GM12878 (cell line): ENCODE results near the gene CHPT1. TPM values are rescaled to one million over a fixed set of nuclear protein-coding genes. Genes with fewer than 3 reads are reported as not detected.

Source experiments
- ATAC-seq: fragments of 200-7000 bp; cut with Tn5 transposase; 3 replicates; pipeline ENCODE4 v1.9.1; 2020; ENCODE audit warnings: mild to moderate bottlenecking, moderate library complexity
- Bru-seq: library from RNA; stranded (reverse); fragments of 400-500 nt; gene quantifications from one replicate; lab custom pipeline; 2021; lab: Mats Ljungman, UMichigan
- BruChase-seq, 2 experiments: library from RNA; stranded (reverse); fragments of 400-500 nt; gene quantifications; one replicate each; lab custom pipeline; 2021; lab: Mats Ljungman, UMichigan
- BruUV-seq: library from RNA; stranded (reverse); fragments of 400-500 nt; replicated peaks from 2 replicates; lab custom pipeline; 2021; lab: Mats Ljungman, UMichigan
- CTCF ChIA-PET: fragments of 300-600 bp; sonication (Branson Sonifier 250); formaldehyde crosslinking; extraction: SDS; loops from one replicate; lab custom pipeline; 2021; ENCODE audit warnings: inconsistent platforms; lab: Yijun Ruan, JAX
- POLR2A ChIA-PET: fragments of 350-600 bp; formaldehyde crosslinking; extraction: SDS; loops from one replicate; lab custom pipeline; 2021; ENCODE audit warnings: inconsistent platforms; lab: Charles Lee
- RAD21 ChIA-PET: fragments of 300-600 bp; sonication (Branson Sonifier 250); formaldehyde crosslinking; loops from one replicate; lab custom pipeline; 2023; ENCODE audit warnings: antibody characterized with exemption; ENCODE audit not compliant: unreplicated experiment; lab: Charles Lee
- SMC1A ChIA-PET: fragments of 300-600 bp; sonication (Branson Sonifier 250); formaldehyde crosslinking; loops from one replicate; lab custom pipeline; 2023; ENCODE audit not compliant: unreplicated experiment, uncharacterized antibody; lab: Charles Lee
- DNase-seq: peaks from one replicate; pipeline ENCODE4 v3.0.0-alpha.2; 2011; ENCODE audit warnings: low read depth, low spot score
- FAIRE-seq: peaks from 3 replicates; lab custom pipeline; 2011; peaks lifted over from hg19 to GRCh38; lab: Jason Lieb, UNC
- H2AFZ ChIP-seq: 2 replicates; pipeline ENCODE4 v1.6.0; 2011; ENCODE audit warnings: low read depth, low read length, control low read depth; ENCODE audit not compliant: control insufficient read depth
- H3K27ac ChIP-seq: 2 replicates; pipeline ENCODE4 v1.5.1; 2011; ENCODE audit warnings: control low read depth; ENCODE audit not compliant: control insufficient read depth, insufficient read depth
- H3K27me3 ChIP-seq, 2 experiments: replicated peaks in 1 of 2; 2 replicates each; pipeline versions ENCODE4 v1.6.0 to v1.6.1; 2011; ENCODE audit warnings: low read length in 1 of 2; ENCODE audit not compliant: control insufficient read depth in 2 of 2, insufficient read depth in 2 of 2
- H3K36me3 ChIP-seq, 2 experiments: 2 replicates each; pipeline ENCODE4 v1.5.1; 2011; ENCODE audit warnings: low read length in 1 of 2; ENCODE audit not compliant: control insufficient read depth in 2 of 2, insufficient read depth in 2 of 2
- H3K4me1 ChIP-seq: 2 replicates; pipeline ENCODE4 v1.6.1; 2011; ENCODE audit warnings: mild to moderate bottlenecking, low read length, moderate library complexity, mixed read lengths; ENCODE audit not compliant: control insufficient read depth, insufficient read depth
- H3K4me2 ChIP-seq: 2 replicates; pipeline ENCODE4 v1.6.0; 2011; ENCODE audit warnings: control low read depth; ENCODE audit not compliant: control insufficient read depth, insufficient read depth
- H3K4me3 ChIP-seq: fragments of 200-600 bp; sonication (generic); 2 replicates; pipeline ENCODE4 v1.5.1; 2016
- H3K79me2 ChIP-seq: 2 replicates; pipeline ENCODE4 v1.6.0; 2011; ENCODE audit warnings: low read length; ENCODE audit not compliant: control insufficient read depth, insufficient read depth
- H3K9ac ChIP-seq: 2 replicates; pipeline ENCODE4 v1.8.0; 2011; ENCODE audit warnings: low read length, control low read depth, mixed read lengths; ENCODE audit not compliant: control insufficient read depth, insufficient read depth
- H3K9me3 ChIP-seq: replicated peaks from 3 replicates; pipeline ENCODE4 v1.5.1; 2011; ENCODE audit warnings: mild to moderate bottlenecking, low read length; ENCODE audit not compliant: control insufficient read depth, insufficient read depth
- H4K20me1 ChIP-seq: 2 replicates; pipeline ENCODE4 v1.6.0; 2011; ENCODE audit not compliant: control insufficient read depth, insufficient read depth
- BHLHE40 ChIP-seq, 2 experiments: fragments of 450-650 bp in 1 of 2; IDR thresholded peaks; 2 replicates each; pipeline ENCODE4 v1.6.1; 2011 to 2017; ENCODE audit warnings: low read depth in 2 of 2, borderline replicate concordance in 1 of 2, improper control_type of control experiment in 1 of 2, low read length in 1 of 2, mild to moderate bottlenecking in 1 of 2
- JUND ChIP-seq: IDR thresholded peaks from 2 replicates; pipeline ENCODE4 v1.6.1; 2012; ENCODE audit warnings: low read depth, mild to moderate bottlenecking, low read length, improper control_type of control experiment, moderate library complexity
- MXI1 ChIP-seq: fragments of 150-350 bp; IDR thresholded peaks from 2 replicates; pipeline ENCODE4 v1.6.1; 2011; ENCODE audit warnings: low read depth, mild to moderate bottlenecking, inconsistent platforms, low read length, improper control_type of control experiment
- NFIC ChIP-seq: IDR thresholded peaks from 2 replicates; pipeline ENCODE4 v1.6.1; 2012; ENCODE audit warnings: low read depth, mild to moderate bottlenecking, inconsistent platforms, low read length, moderate library complexity
- NFYB ChIP-seq: IDR thresholded peaks from 2 replicates; pipeline ENCODE4 v1.6.1; 2011; ENCODE audit warnings: low read depth, mild to moderate bottlenecking, low read length, improper control_type of control experiment, moderate library complexity; ENCODE audit not compliant: insufficient read depth
- NR2F1 ChIP-seq: fragments of 450-650 bp; conservative IDR thresholded peaks from 2 replicates; pipeline ENCODE4 v1.6.1; 2017; ENCODE audit warnings: mild to moderate bottlenecking
- PAX5 ChIP-seq: IDR thresholded peaks from 2 replicates; pipeline ENCODE4 v1.6.1; 2011; ENCODE audit warnings: low read depth, low read length, borderline replicate concordance
- PML ChIP-seq: IDR thresholded peaks from 2 replicates; pipeline ENCODE4 v1.6.1; 2012; ENCODE audit warnings: low read length, inconsistent platforms
- POLR2A ChIP-seq: IDR thresholded peaks from 2 replicates; pipeline ENCODE4 v1.6.1; 2011; ENCODE audit warnings: low read depth, mild to moderate bottlenecking, low read length
- SMARCA5 ChIP-seq: fragments of 450-650 bp; IDR thresholded peaks from 2 replicates; pipeline ENCODE4 v1.6.1; 2017; ENCODE audit warnings: mild to moderate bottlenecking
- SMC3 ChIP-seq: IDR thresholded peaks from 2 replicates; pipeline ENCODE4 v1.6.1; 2011; ENCODE audit warnings: low read length, improper control_type of control experiment, borderline replicate concordance
- TCF12 ChIP-seq: IDR thresholded peaks from 2 replicates; pipeline ENCODE4 v1.6.1; 2011; ENCODE audit warnings: low read depth, mild to moderate bottlenecking, low read length
- WRNIP1 ChIP-seq: IDR thresholded peaks from 2 replicates; pipeline ENCODE4 v1.6.1; 2011; ENCODE audit warnings: low read depth, low read length, improper control_type of control experiment, borderline replicate concordance
- ZNF207 ChIP-seq: fragments of 450-650 bp; IDR thresholded peaks from 2 replicates; pipeline ENCODE4 v1.6.1; 2014; ENCODE audit warnings: antibody characterized with exemption, mild to moderate bottlenecking, borderline replicate concordance
- ZNF24 ChIP-seq: fragments of 450-650 bp; IDR thresholded peaks from 2 replicates; pipeline ENCODE4 v1.6.1; 2017; ENCODE audit warnings: antibody characterized with exemption, mild to moderate bottlenecking
- ZSCAN29 ChIP-seq: fragments of 450-650 bp; IDR thresholded peaks from 2 replicates; pipeline ENCODE4 v1.6.1; 2017; ENCODE audit warnings: mild to moderate bottlenecking, moderate library complexity
- WGBS: methylation state at CpG from one replicate; pipeline ENCODE4 v1.1.6; 2016; ENCODE audit warnings: low lambda C conversion rate; ENCODE audit not compliant: insufficient replicate concordance, insufficient coverage; ENCODE audit errors: missing lambda C conversion rate; 5-methylcytosine and 5-hydroxymethylcytosine counted together
- in situ Hi-C: fragments of 300-500 bp; cut with MboI; formaldehyde crosslinking; loops from 9 replicates; pipeline ENCODE4 v1.14.3; 2018; ENCODE audit warnings: mixed read lengths
- intact Hi-C: fragments of 100-400 bp; cut with micrococcal nuclease; formaldehyde crosslinking; loops from one replicate; pipeline ENCODE4 v1.14.2; 2022; ENCODE audit not compliant: unreplicated experiment
- long read RNA-seq, 2 experiments: library from polyadenylated mRNA; unstranded; transcript quantifications; one replicate each; pipeline ENCODE4 v2.0.0, GENCODE V29; 2019 to 2020
- polyA minus RNA-seq, 3 experiments: library from RNA; depleted of rRNA, polyadenylated mRNA; stranded (reverse); fragments of >200 nt; gene quantifications; 2 replicates each; pipeline ENCODE4 v1.2.3, GENCODE V29; 2011
- polyA plus RNA-seq, 11 experiments: library from polyadenylated mRNA; depleted of rRNA in 4 of 11; unstranded in 6 of 11; stranded (reverse) in 5 of 11; fragments of >200 nt; fragmentation: Nextera tagmentation in 4 of 11; fragmentation: Illumina TruSeq in 1 of 11; extraction: Ambion mirVana in 4 of 11; extraction: Trizol in 1 of 11; gene quantifications; 1 replicate in 1 of 11; 2 replicates in 10 of 11; pipeline versions ENCODE4 v1.2.1 to v1.2.3, GENCODE V29; 2011 to 2016; ENCODE audit warnings: inconsistent platforms in 2 of 11, missing spikeins in 2 of 11, low read depth in 1 of 11
- total RNA-seq, 4 experiments: library from RNA; depleted of rRNA in 3 of 4; stranded (reverse); fragments of >200 nt in 3 of 4; fragmentation: Illumina TruSeq in 1 of 4; extraction: Trizol in 1 of 4; gene quantifications; 2 replicates each; pipeline versions ENCODE4 v1.2.1 to v1.2.3, GENCODE V29; 2013 to 2021
- TF ChIP-seq, protein P1 (sequence below): fragments of 450-650 bp; IDR thresholded peaks from 2 replicates; pipeline ENCODE4 v1.6.1; 2016; ENCODE audit warnings: mild to moderate bottlenecking
- TF ChIP-seq, protein P2 (sequence below): fragments of 450-650 bp; IDR thresholded peaks from 2 replicates; pipeline ENCODE4 v1.6.1; 2018; ENCODE audit warnings: mild to moderate bottlenecking, low read depth, moderate library complexity; ENCODE audit not compliant: partially characterized antibody

CHPT1 gene
- 5.9 and 11.6 TPM in 2 replicates for total RNA-seq (2013; cell fraction: nucleolus; rRNA removed)
- 6.8 and 8.4 TPM in 2 replicates for total RNA-seq (2014; rRNA removed)
- total RNA-seq (2014; rRNA removed; fragmentation: Illumina TruSeq; extraction: Trizol) = 3.6 and 4.1 TPM in 2 replicates
- total RNA-seq (2021) = 5.2 and 5.3 TPM in 2 replicates
- 4.5 TPM for polyA plus RNA-seq (2011; ENCODE audit: low read depth)
- 4.3 and 4.9 TPM in 2 replicates for polyA plus RNA-seq (2011; rRNA removed)
- polyA plus RNA-seq (2011; cell fraction: cytosol; rRNA removed) = 1.8 and 2.3 TPM in 2 replicates
- 2.6 and 3.1 TPM in 2 replicates for polyA plus RNA-seq (2011; cell fraction: nucleus; rRNA removed)
- polyA plus RNA-seq (2012) = 8.0 and 10.0 TPM in 2 replicates
- 2.7 and 3.4 TPM in 2 replicates for polyA plus RNA-seq (2014; fragmentation: Illumina TruSeq; extraction: Trizol)
- polyA plus RNA-seq (2014; fragmentation: Nextera tagmentation; extraction: Ambion mirVana) = 1 to 10 TPM in 1 of 2 experiments, under 1 TPM in 1; 0.85 to 1.7 TPM
- polyA plus RNA-seq (2014; rRNA removed) = 4.3 and 4.5 TPM in 2 replicates
- polyA plus RNA-seq (2016; fragmentation: Nextera tagmentation; extraction: Ambion mirVana) = 10 to 100 TPM in 1 of 2 experiments, 1 to 10 TPM in 1; 1.5 to 10.2 TPM
- polyA minus RNA-seq (2011; rRNA and poly(A)+ RNA removed) = 1.2 and 2.4 TPM in 2 replicates
- polyA minus RNA-seq (2011; cell fraction: cytosol; rRNA and poly(A)+ RNA removed) = 0.94 and 3.0 TPM in 2 replicates
- 4.6 and 7.3 TPM in 2 replicates for polyA minus RNA-seq (2011; cell fraction: nucleus; rRNA and poly(A)+ RNA removed)
- percentile 71 among the genes with signal in this experiment for Bru-seq, nascent RNA
- BruChase-seq, experiment 1, labeled RNA remaining after a 6-hour chase = percentile 63 among the genes with signal in this experiment
- percentile 63 among the genes with signal in this experiment for BruChase-seq, experiment 2, labeled RNA remaining after a 2-hour chase
- long read RNA-seq, experiment 1, partial matches to known transcripts = 0 of 1 reads
- long read RNA-seq, experiment 1, other reads (novel, unspliced or antisense) = 0 of 1 reads
- long read RNA-seq, experiment 2, partial matches to known transcripts = 0 of 5 reads
- long read RNA-seq, experiment 2, other reads (novel, unspliced or antisense) = 2 of 5 reads

DNA sequence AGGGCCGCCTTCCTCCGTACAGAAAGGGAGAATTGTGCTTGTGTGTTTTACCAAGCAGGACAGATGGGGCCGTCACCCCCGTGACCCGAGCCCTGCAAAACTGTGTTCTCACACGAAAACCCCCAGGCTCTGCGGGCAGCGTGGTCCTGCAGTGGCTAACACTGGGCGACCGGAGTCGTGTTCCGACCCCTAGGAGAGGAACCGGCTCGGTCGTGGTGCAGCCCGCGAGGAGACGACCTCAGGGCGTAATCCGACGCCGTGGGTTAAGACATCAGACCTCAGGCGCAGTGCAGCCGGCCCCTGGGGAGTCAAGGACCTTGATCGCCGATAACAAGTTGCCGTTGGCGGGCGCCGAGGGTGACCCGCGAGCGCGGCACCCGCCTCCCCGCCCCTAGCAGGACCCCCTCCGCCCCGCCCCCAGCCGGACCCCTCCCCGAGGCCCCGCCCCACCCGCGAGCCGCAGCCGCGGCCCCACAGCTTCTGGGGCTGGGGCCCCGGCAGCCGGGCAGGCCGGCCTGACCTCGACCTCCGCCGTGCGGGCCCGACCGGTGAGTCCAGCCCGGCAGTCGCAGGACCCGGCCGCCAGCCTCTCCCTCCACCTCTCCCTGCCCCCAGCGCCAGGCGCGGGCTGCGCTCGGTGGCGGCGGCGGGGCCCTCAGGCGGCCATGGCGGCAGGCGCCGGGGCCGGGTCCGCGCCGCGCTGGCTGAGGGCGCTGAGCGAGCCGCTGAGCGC, at the start of gene CHPT1:
TSS of gene CHPT1 (plus strand) at position 444 of the 733 bp plus-strand sequence. CDS start at position 666, 222 bp downstream.
- peak within 1 kb of the TSS; percentile 81 for H3K4me3 ChIP-seq
- no TSS peak for BruUV-seq
- no peaks in the 10 kb centered on the region for H3K9me3 ChIP-seq
- ChIA-PET POLR2A (no interaction called here), CTCF (no interaction called here), SMC1A (no interaction called here), RAD21 (no interaction called here)
- peaks cover 4% of the 10 kb centered on the region for H3K4me1 ChIP-seq
- H3K27ac ChIP-seq = peak within 1 kb of the TSS; percentile 33
- DNase-seq (no peak), FAIRE-seq (no peak), ATAC-seq (peak; percentile 81)
- 0% methylated on average over 40 of the region's 80 CpGs for WGBS
- H3K79me2 ChIP-seq = no peaks in the 10 kb centered on the region
- no peaks in the 10 kb centered on the region for H3K27me3 ChIP-seq
- H4K20me1 ChIP-seq = no peaks in the 10 kb centered on the region
- H3K9ac ChIP-seq = peak within 1 kb of the TSS; percentile 78
- no peaks in the 10 kb centered on the region for H3K36me3 ChIP-seq
- intact Hi-C loops (loop anchor here (10.0 kb wide), 1 partner anchor 123 kb away; no protein-coding TSS in a partner anchor), in situ Hi-C loops (no loop called here)
- peak within 1 kb of the TSS; percentile 98 for H3K4me2 ChIP-seq
- peak within 1 kb of the TSS; percentile 97 for H2AFZ ChIP-seq
- peak; percentile 27; the same call in 1 of the 2 replicates for TF ChIP-seq NR2F1
- no peak for TF ChIP-seq NFIC
- no peak for TF ChIP-seq PML
- TF ChIP-seq SMARCA5 = peak; percentile 64
- TF ChIP-seq NFYB = no peak
- TF ChIP-seq SMC3 = no peak
- TF ChIP-seq, protein P1, sequence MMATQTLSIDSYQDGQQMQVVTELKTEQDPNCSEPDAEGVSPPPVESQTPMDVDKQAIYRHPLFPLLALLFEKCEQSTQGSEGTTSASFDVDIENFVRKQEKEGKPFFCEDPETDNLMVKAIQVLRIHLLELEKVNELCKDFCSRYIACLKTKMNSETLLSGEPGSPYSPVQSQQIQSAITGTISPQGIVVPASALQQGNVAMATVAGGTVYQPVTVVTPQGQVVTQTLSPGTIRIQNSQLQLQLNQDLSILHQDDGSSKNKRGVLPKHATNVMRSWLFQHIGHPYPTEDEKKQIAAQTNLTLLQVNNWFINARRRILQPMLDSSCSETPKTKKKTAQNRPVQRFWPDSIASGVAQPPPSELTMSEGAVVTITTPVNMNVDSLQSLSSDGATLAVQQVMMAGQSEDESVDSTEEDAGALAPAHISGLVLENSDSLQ = no peak
- TF ChIP-seq MXI1 = no peak
- no peak for TF ChIP-seq ZNF24
- TF ChIP-seq WRNIP1 = no peak
- TF ChIP-seq, protein P2, sequence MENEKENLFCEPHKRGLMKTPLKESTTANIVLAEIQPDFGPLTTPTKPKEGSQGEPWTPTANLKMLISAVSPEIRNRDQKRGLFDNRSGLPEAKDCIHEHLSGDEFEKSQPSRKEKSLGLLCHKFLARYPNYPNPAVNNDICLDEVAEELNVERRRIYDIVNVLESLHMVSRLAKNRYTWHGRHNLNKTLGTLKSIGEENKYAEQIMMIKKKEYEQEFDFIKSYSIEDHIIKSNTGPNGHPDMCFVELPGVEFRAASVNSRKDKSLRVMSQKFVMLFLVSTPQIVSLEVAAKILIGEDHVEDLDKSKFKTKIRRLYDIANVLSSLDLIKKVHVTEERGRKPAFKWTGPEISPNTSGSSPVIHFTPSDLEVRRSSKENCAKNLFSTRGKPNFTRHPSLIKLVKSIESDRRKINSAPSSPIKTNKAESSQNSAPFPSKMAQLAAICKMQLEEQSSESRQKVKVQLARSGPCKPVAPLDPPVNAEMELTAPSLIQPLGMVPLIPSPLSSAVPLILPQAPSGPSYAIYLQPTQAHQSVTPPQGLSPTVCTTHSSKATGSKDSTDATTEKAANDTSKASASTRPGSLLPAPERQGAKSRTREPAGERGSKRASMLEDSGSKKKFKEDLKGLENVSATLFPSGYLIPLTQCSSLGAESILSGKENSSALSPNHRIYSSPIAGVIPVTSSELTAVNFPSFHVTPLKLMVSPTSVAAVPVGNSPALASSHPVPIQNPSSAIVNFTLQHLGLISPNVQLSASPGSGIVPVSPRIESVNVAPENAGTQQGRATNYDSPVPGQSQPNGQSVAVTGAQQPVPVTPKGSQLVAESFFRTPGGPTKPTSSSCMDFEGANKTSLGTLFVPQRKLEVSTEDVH = no peak
- TF ChIP-seq PAX5 = no peak
- TF ChIP-seq POLR2A = peak; percentile 64
- TF ChIP-seq ZNF207 = no peak
- no peak for TF ChIP-seq TCF12
- TF ChIP-seq BHLHE40 (IDR thresholded peaks at IDR 0.05; ENCODE audit: borderline replicate concordance in 1 of 2, low read depth in 2 of 2, low read length in 1 of 2) = peak in 1 of 2 experiments; percentile 26; a peak in 1 of 4 replicates
- TF ChIP-seq JUND = no peak
- TF ChIP-seq ZSCAN29 = 0 out of 2 replicates have a peak, but pooled peaks have one; percentile 28
